Testis (tissue), 3 donors: ENCODE results near the gene AJM1. TPM values are rescaled to one million over a fixed set of nuclear protein-coding genes. Genes with fewer than 3 reads are reported as not detected.

Experiments used
- DNase-seq: peaks from one replicate; pipeline ENCODE4 v3.0.0-alpha.2; 2019
- H3K27ac ChIP-seq, 2 donors: fragments of 200-600 bp; sonication (generic); one replicate each; pipeline ENCODE4 v1.5.1; 2019
- H3K27me3 ChIP-seq: fragments of 200-600 bp; sonication (generic); one replicate; pipeline ENCODE4 v1.5.1; 2019
- H3K36me3 ChIP-seq: fragments of 200-600 bp; sonication (generic); one replicate; pipeline ENCODE4 v1.5.1; 2017; ENCODE audit warnings: low read depth; ENCODE audit errors: missing control alignments
- H3K4me1 ChIP-seq: fragments of 200-600 bp; sonication (generic); one replicate; pipeline ENCODE4 v1.5.1; 2019
- H3K4me3 ChIP-seq, 2 donors: fragments of 200-600 bp; sonication (generic); one replicate each; pipeline ENCODE4 v1.5.1; 2017 to 2019
- H3K9me3 ChIP-seq: fragments of 200-600 bp; sonication (generic); one replicate; pipeline ENCODE4 v1.5.1; 2017
- POLR2A ChIP-seq: fragments of 450-650 bp; IDR thresholded peaks from one replicate; pipeline ENCODE4 v1.6.1; 2017; ENCODE audit warnings: antibody characterized with exemption, mild to moderate bottlenecking, moderate library complexity
- WGBS, 2 donors: methylation state at CpG; one replicate each; pipeline ENCODE4 v1.1.5; 2018; 5-methylcytosine and 5-hydroxymethylcytosine counted together
- intact Hi-C: fragments of 100-400 bp; cut with DNase I; formaldehyde crosslinking; loops from one replicate; pipeline ENCODE4 v1.15.1; 2023; ENCODE audit warnings: low total_unique reads
- polyA plus RNA-seq: library from polyadenylated mRNA; stranded (reverse); fragments of 350-450 nt; fragmentation: Illumina TruSeq; extraction: RNeasy Lipid Tissue Mini Kit (QIAGEN cat#74804); gene quantifications from one replicate; pipeline ENCODE4 v1.2.3, GENCODE V29; 2014; ENCODE audit warnings: low read depth, low replicate concordance; ENCODE audit not compliant: insufficient read depth
- total RNA-seq, 2 donors: library from RNA; depleted of rRNA; stranded (reverse); fragments of >200 nt; gene quantifications; one replicate each; pipeline ENCODE4 v1.2.3, GENCODE V29; 2016
- TF ChIP-seq, protein P1 (sequence below), 3 experiments: fragments of 450-650 bp in 2 of 3; fragments of 200-600 bp in 1 of 3; sonication (generic) in 1 of 3; IDR thresholded peaks; one replicate each; pipeline ENCODE4 v1.5.1; 2016 to 2019; ENCODE audit warnings: antibody characterized with exemption in 3 of 3, mild to moderate bottlenecking in 2 of 3, moderate library complexity in 1 of 3

AJM1 gene
- total and polyA plus RNA-seq, 3 donors from 2014 or later: 4.0 to 24.6 (median 13.1) TPM

GRCh38 chr9:136820971-136821825, 21.1 kb upstream of the AJM1 start:
- no peaks in the 10 kb centered on the region for H3K36me3 ChIP-seq

GRCh38 chr9:136821826-136822544, 20.3 kb upstream of the AJM1 start:
- Histone ChIP-seq H3K27ac (peak overlapping the region in 1 of 2 donors; percentile 59), H3K9me3 (no peaks in the 10 kb centered on the region), H3K4me1 (peaks cover 6% of the 10 kb centered on the region), H3K4me3 (peak overlapping the region; percentile 34 to 53), H3K36me3 (no peaks in the 10 kb centered on the region), H3K27me3 (no peaks in the 10 kb centered on the region)
- TF ChIP-seq, protein P1, sequence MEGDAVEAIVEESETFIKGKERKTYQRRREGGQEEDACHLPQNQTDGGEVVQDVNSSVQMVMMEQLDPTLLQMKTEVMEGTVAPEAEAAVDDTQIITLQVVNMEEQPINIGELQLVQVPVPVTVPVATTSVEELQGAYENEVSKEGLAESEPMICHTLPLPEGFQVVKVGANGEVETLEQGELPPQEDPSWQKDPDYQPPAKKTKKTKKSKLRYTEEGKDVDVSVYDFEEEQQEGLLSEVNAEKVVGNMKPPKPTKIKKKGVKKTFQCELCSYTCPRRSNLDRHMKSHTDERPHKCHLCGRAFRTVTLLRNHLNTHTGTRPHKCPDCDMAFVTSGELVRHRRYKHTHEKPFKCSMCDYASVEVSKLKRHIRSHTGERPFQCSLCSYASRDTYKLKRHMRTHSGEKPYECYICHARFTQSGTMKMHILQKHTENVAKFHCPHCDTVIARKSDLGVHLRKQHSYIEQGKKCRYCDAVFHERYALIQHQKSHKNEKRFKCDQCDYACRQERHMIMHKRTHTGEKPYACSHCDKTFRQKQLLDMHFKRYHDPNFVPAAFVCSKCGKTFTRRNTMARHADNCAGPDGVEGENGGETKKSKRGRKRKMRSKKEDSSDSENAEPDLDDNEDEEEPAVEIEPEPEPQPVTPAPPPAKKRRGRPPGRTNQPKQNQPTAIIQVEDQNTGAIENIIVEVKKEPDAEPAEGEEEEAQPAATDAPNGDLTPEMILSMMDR (IDR thresholded peaks at IDR 0.05): no peak
- no peak for TF ChIP-seq POLR2A
- DNase-seq: no peak
- intact Hi-C loops: no loop called here
- 58 to 64% methylated on average over 22 to 42 of the region's 42 CpGs for WGBS, 2 donors

More at GRCh38 chr9:136820971-136821825, 21.1 kb upstream of the AJM1 start:
- no peaks in the 10 kb centered on the region for H3K27me3 ChIP-seq
- peaks cover 6% of the 10 kb centered on the region for H3K4me1 ChIP-seq
- peak overlapping the region; percentile 34 to 53 for H3K4me3 ChIP-seq
- no peaks in the 10 kb centered on the region for H3K9me3 ChIP-seq
- 3 to 27% methylated on average over 16 to 72 of the region's 83 CpGs for WGBS, 2 donors
- no peak for DNase-seq
- TF ChIP-seq, protein P1 (IDR thresholded peaks at IDR 0.05): no peak
- no peak for TF ChIP-seq POLR2A
- intact Hi-C loops: no loop called here
- peak overlapping the region in 1 of 2 donors; percentile 59 for H3K27ac ChIP-seq

- Histone ChIP-seq H3K27me3 (no peaks in the 10 kb centered on the region), H3K9me3 (no peaks in the 10 kb centered on the region), H3K27ac (no peak overlapping the region), H3K36me3 (no peaks in the 10 kb centered on the region), H3K4me3 (no peak overlapping the region), H3K4me1 (peaks cover 6% of the 10 kb centered on the region)
- DNase-seq: no peak
- WGBS, 2 donors: 83 to 85% methylated on average over 27 to 30 of the region's 30 CpGs
- TF ChIP-seq, protein P1 (IDR thresholded peaks at IDR 0.05): no peak
- no peak for TF ChIP-seq POLR2A
- intact Hi-C loops: no loop called here
Observed at GRCh38 chr9:136823136-136824046, 18.9 kb upstream of the AJM1 start.

- DNase-seq: no peak
- 75 to 85% methylated on average over 10 to 21 of the region's 21 CpGs for WGBS, 2 donors
Observed at GRCh38 chr9:136824496-136825225, 17.6 kb upstream of the AJM1 start.

More at GRCh38 chr9:136824496-136825225, 17.6 kb upstream of the AJM1 start:
- intact Hi-C loops: no loop called here
- no peak overlapping the region for H3K4me3 ChIP-seq
- no peak for TF ChIP-seq POLR2A
- TF ChIP-seq, protein P1 (IDR thresholded peaks at IDR 0.05): no peak
- peaks cover 6% of the 10 kb centered on the region for H3K4me1 ChIP-seq
- H3K27me3 ChIP-seq: no peaks in the 10 kb centered on the region
- H3K36me3 ChIP-seq: no peaks in the 10 kb centered on the region
- no peaks in the 10 kb centered on the region for H3K9me3 ChIP-seq
- H3K27ac ChIP-seq: no peak overlapping the region
